ENCODE results near the gene FARP2. TPM values are rescaled to one million over a fixed set of nuclear protein-coding genes. Genes with fewer than 3 reads are reported as not detected.

Gene FARP2
- total and polyA plus RNA-seq, 4 donors, result 5.8 to 30.9 (median 14.3) TPM

DNA sequence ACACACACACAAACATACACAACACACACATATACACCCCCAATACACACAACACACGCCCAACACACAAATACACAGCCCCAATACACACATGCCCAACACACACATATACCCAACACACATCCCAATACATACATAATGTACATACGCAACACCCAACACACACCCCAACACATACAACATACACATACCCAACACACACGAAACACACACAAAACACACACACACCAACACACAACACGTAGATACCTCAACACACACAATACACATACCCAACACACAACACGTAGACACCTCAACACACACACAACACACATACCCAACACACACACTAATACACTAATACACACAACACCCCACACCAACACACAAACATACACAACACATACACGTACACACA lies 161.2 kb downstream of the FARP2 start:
- 94% methylated on average over 6 of the region's 6 CpGs for WGBS

DNA sequence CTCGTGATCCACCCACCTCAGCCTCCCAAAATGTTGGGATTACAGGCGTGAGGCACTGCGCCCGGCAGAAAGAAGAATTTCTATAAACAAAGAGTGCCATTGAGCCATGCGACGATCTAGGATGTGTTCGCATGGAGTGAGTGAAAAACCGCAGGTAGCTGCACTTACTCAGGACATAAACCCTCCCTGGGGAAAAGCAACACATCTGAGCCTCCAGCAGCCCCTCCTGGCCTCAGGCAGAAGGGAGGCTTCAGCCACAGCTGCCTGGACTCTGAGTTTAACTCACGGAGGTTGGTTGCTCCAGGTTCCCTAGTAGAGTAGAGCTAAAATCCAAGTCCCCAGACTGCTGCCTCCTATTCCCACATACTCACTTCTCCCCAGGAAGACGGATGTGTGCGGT lies 163.6 kb downstream of the FARP2 start:
- no peaks in the 10 kb centered on the region for H3K4me1 ChIP-seq (ENCODE audit: control insufficient read depth in 4 of 4, insufficient read depth in 4 of 4, low read length in 3 of 4)
- TF ChIP-seq SP1 (IDR thresholded peaks at IDR 0.05), result no peak
- DNase-seq (ENCODE audit: low spot score), result no peak
- H3K36me3 ChIP-seq (ENCODE audit: control insufficient read depth in 4 of 4, insufficient read depth in 3 of 4, low read depth in 1 of 4, low read length in 3 of 4), result no peaks in the 10 kb centered on the region
- no peak overlapping the region for H3K9ac ChIP-seq (ENCODE audit: low read depth in 1 of 2, low read length in 2 of 2)
- H3K27ac ChIP-seq (ENCODE audit: low read depth in 1 of 2, low read length in 2 of 2), result no peak overlapping the region
- no peaks in the 10 kb centered on the region for H3K27me3 ChIP-seq (ENCODE audit: control insufficient read depth in 4 of 4, insufficient read depth in 4 of 4, low read length in 3 of 4)
- H3K9me3 ChIP-seq (ENCODE audit: control insufficient read depth in 4 of 4, low read length in 3 of 4), result no peaks in the 10 kb centered on the region
- no peak overlapping the region for H3K4me3 ChIP-seq (ENCODE audit: low read depth in 1 of 3, low read length in 3 of 3)
- WGBS, result 81% methylated on average over 11 of the region's 11 CpGs

More for the DNA sequence above, 161.2 kb downstream of the FARP2 start:
- DNase-seq (ENCODE audit: low spot score), result no peak
- Histone ChIP-seq H3K27ac (ENCODE audit: low read depth in 1 of 2, low read length in 2 of 2) (no peak overlapping the region), H3K27me3 (ENCODE audit: control insufficient read depth in 4 of 4, insufficient read depth in 4 of 4, low read length in 3 of 4) (no peaks in the 10 kb centered on the region), H3K9me3 (ENCODE audit: control insufficient read depth in 4 of 4, low read length in 3 of 4) (no peaks in the 10 kb centered on the region), H3K9ac (ENCODE audit: low read depth in 1 of 2, low read length in 2 of 2) (no peak overlapping the region), H3K36me3 (ENCODE audit: control insufficient read depth in 4 of 4, insufficient read depth in 3 of 4, low read depth in 1 of 4, low read length in 3 of 4) (no peaks in the 10 kb centered on the region), H3K4me1 (ENCODE audit: control insufficient read depth in 4 of 4, insufficient read depth in 4 of 4, low read length in 3 of 4) (no peaks in the 10 kb centered on the region), H3K4me3 (ENCODE audit: low read depth in 1 of 3, low read length in 3 of 3) (no peak overlapping the region)
- TF ChIP-seq, protein P1, sequence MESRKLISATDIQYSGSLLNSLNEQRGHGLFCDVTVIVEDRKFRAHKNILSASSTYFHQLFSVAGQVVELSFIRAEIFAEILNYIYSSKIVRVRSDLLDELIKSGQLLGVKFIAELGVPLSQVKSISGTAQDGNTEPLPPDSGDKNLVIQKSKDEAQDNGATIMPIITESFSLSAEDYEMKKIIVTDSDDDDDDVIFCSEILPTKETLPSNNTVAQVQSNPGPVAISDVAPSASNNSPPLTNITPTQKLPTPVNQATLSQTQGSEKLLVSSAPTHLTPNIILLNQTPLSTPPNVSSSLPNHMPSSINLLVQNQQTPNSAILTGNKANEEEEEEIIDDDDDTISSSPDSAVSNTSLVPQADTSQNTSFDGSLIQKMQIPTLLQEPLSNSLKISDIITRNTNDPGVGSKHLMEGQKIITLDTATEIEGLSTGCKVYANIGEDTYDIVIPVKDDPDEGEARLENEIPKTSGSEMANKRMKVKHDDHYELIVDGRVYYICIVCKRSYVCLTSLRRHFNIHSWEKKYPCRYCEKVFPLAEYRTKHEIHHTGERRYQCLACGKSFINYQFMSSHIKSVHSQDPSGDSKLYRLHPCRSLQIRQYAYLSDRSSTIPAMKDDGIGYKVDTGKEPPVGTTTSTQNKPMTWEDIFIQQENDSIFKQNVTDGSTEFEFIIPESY (IDR thresholded peaks at IDR 0.05), result no peak
- TF ChIP-seq NR2F2 (IDR thresholded peaks at IDR 0.05) (no peak), EGR1 (IDR thresholded peaks at IDR 0.05; ENCODE audit: low read depth in 2 of 2) (no peak), GABPA (IDR thresholded peaks at IDR 0.05 in 1 of 2, conservative IDR thresholded peaks at IDR 0.05 in 1 of 2) (no peak), HNF4G (IDR thresholded peaks at IDR 0.05) (no peak), JUND (IDR thresholded peaks at IDR 0.05) (no peak), RAD21 (IDR thresholded peaks at IDR 0.05) (no peak), RXRA (IDR thresholded peaks at IDR 0.05) (no peak)
- TF ChIP-seq, protein P2, sequence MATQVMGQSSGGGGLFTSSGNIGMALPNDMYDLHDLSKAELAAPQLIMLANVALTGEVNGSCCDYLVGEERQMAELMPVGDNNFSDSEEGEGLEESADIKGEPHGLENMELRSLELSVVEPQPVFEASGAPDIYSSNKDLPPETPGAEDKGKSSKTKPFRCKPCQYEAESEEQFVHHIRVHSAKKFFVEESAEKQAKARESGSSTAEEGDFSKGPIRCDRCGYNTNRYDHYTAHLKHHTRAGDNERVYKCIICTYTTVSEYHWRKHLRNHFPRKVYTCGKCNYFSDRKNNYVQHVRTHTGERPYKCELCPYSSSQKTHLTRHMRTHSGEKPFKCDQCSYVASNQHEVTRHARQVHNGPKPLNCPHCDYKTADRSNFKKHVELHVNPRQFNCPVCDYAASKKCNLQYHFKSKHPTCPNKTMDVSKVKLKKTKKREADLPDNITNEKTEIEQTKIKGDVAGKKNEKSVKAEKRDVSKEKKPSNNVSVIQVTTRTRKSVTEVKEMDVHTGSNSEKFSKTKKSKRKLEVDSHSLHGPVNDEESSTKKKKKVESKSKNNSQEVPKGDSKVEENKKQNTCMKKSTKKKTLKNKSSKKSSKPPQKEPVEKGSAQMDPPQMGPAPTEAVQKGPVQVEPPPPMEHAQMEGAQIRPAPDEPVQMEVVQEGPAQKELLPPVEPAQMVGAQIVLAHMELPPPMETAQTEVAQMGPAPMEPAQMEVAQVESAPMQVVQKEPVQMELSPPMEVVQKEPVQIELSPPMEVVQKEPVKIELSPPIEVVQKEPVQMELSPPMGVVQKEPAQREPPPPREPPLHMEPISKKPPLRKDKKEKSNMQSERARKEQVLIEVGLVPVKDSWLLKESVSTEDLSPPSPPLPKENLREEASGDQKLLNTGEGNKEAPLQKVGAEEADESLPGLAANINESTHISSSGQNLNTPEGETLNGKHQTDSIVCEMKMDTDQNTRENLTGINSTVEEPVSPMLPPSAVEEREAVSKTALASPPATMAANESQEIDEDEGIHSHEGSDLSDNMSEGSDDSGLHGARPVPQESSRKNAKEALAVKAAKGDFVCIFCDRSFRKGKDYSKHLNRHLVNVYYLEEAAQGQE (IDR thresholded peaks at IDR 0.05), result no peak

DNA sequence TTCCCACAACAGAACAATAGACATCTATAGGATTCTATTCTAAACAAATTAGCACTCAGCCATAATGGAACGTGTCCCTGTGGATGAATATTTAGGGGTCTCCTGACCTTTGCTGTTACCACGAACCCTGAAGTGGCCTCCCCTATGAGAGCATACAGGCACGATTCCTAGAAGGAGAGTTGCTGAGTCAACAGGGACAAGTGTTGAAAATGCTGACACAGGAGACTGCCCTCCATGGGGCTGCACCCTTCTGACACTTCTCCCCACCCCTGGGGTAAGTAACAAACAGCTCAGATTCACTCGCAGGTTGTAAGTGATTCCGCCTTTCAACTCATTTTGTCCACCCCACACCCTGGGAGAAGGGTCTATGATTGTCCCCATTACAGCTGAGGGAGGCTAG lies 166.4 kb downstream of the FARP2 start:
- no peak for DNase-seq (ENCODE audit: low spot score)
- no peak overlapping the region for H3K9ac ChIP-seq (ENCODE audit: low read depth in 1 of 2, low read length in 2 of 2)
- H3K4me3 ChIP-seq (ENCODE audit: low read depth in 1 of 3, low read length in 3 of 3), result no peak overlapping the region
- no peaks in the 10 kb centered on the region for H3K36me3 ChIP-seq (ENCODE audit: control insufficient read depth in 4 of 4, insufficient read depth in 3 of 4, low read depth in 1 of 4, low read length in 3 of 4)
- no peaks in the 10 kb centered on the region for H3K9me3 ChIP-seq (ENCODE audit: control insufficient read depth in 4 of 4, low read length in 3 of 4)
- WGBS, result 81% methylated on average over 5 of the region's 5 CpGs
- no peaks in the 10 kb centered on the region for H3K27me3 ChIP-seq (ENCODE audit: control insufficient read depth in 4 of 4, insufficient read depth in 4 of 4, low read length in 3 of 4)
- no peak overlapping the region for H3K27ac ChIP-seq (ENCODE audit: low read depth in 1 of 2, low read length in 2 of 2)
- H3K4me1 ChIP-seq (ENCODE audit: control insufficient read depth in 4 of 4, insufficient read depth in 4 of 4, low read length in 3 of 4), result no peaks in the 10 kb centered on the region
- no peak for TF ChIP-seq GABPA (IDR thresholded peaks at IDR 0.05 in 1 of 2, conservative IDR thresholded peaks at IDR 0.05 in 1 of 2)
- TF ChIP-seq TAF1 (conservative IDR thresholded peaks at IDR 0.05), result no peak
- TF ChIP-seq SP1 (IDR thresholded peaks at IDR 0.05), result no peak
- TF ChIP-seq HNF4G (IDR thresholded peaks at IDR 0.05), result no peak
- TF ChIP-seq, protein P1 (IDR thresholded peaks at IDR 0.05), result no peak
- TF ChIP-seq, protein P2 (IDR thresholded peaks at IDR 0.05), result no peak
- no peak for TF ChIP-seq FOXA2 (IDR thresholded peaks at IDR 0.05)
- no peak for TF ChIP-seq JUND (IDR thresholded peaks at IDR 0.05)
- TF ChIP-seq, protein P3, sequence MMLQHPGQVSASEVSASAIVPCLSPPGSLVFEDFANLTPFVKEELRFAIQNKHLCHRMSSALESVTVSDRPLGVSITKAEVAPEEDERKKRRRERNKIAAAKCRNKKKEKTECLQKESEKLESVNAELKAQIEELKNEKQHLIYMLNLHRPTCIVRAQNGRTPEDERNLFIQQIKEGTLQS (IDR thresholded peaks at IDR 0.05), result no peak
- TF ChIP-seq, protein P4, sequence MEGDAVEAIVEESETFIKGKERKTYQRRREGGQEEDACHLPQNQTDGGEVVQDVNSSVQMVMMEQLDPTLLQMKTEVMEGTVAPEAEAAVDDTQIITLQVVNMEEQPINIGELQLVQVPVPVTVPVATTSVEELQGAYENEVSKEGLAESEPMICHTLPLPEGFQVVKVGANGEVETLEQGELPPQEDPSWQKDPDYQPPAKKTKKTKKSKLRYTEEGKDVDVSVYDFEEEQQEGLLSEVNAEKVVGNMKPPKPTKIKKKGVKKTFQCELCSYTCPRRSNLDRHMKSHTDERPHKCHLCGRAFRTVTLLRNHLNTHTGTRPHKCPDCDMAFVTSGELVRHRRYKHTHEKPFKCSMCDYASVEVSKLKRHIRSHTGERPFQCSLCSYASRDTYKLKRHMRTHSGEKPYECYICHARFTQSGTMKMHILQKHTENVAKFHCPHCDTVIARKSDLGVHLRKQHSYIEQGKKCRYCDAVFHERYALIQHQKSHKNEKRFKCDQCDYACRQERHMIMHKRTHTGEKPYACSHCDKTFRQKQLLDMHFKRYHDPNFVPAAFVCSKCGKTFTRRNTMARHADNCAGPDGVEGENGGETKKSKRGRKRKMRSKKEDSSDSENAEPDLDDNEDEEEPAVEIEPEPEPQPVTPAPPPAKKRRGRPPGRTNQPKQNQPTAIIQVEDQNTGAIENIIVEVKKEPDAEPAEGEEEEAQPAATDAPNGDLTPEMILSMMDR (IDR thresholded peaks at IDR 0.05; ENCODE audit: low read depth, low read length, missing input control), result no peak
- no peak for TF ChIP-seq RXRA (IDR thresholded peaks at IDR 0.05)

Measured in liver (tissue), 9 donors.